HepG2 (cell line): Measurements from ENCODE around the gene LCN2. TPM values are rescaled to one million over a fixed set of nuclear protein-coding genes. Genes with fewer than 3 reads are reported as not detected.

Experiments used
- ATAC-seq: fragments of 200-7000 bp; cut with Tn5 transposase; 3 replicates; pipeline ENCODE4 v1.9.1; 2020; ENCODE audit warnings: mild to moderate bottlenecking, moderate library complexity
- BruUV-seq: library from RNA; stranded (reverse); fragments of 400-500 nt; replicated peaks from 2 replicates; lab custom pipeline; 2021; lab: Mats Ljungman, UMichigan
- CTCF ChIA-PET: fragments of 300-600 bp; formaldehyde crosslinking; extraction: SDS; loops from one replicate; lab custom pipeline; 2021; ENCODE audit warnings: low total read pairs, inconsistent platforms, low intra/inter-chr PET ratio; lab: Yijun Ruan, JAX
- POLR2A ChIA-PET: fragments of 350-600 bp; sonication (Branson Sonifier 250); formaldehyde crosslinking; loops from one replicate; lab custom pipeline; 2020; ENCODE audit warnings: antibody characterized with exemption, inconsistent platforms; lab: Yijun Ruan, JAX
- DNase-seq: peaks from one replicate; pipeline ENCODE4 v3.0.0-alpha.2; 2015; ENCODE audit warnings: low spot score
- FAIRE-seq: peaks from 3 replicates; lab custom pipeline; 2011; peaks lifted over from hg19 to GRCh38; lab: Jason Lieb, UNC
- H2AFZ ChIP-seq: one replicate; pipeline ENCODE4 v1.6.1; 2011; ENCODE audit warnings: low read length, inconsistent platforms
- H3K27ac ChIP-seq: fragments of 300-600 bp; 3 replicates; pipeline ENCODE4 v1.8.0; 2011; ENCODE audit warnings: mixed run types, mild to moderate bottlenecking, mixed read lengths, low read length, inconsistent platforms; ENCODE audit not compliant: insufficient read depth; ENCODE audit errors: extremely low read length
- H3K27me3 ChIP-seq, 2 experiments: fragments of 200-600 bp in 1 of 2; 2 replicates in 1 of 2; 3 replicates in 1 of 2; pipeline versions ENCODE4 v1.6.0 to v1.8.0; 2011; ENCODE audit warnings: low read length in 2 of 2, mild to moderate bottlenecking in 2 of 2, moderate library complexity in 2 of 2, inconsistent platforms in 1 of 2; ENCODE audit not compliant: insufficient read depth in 2 of 2, control insufficient read depth in 1 of 2
- H3K36me3 ChIP-seq, 2 experiments: fragments of 200-600 bp in 1 of 2; replicated peaks in 1 of 2; 2 replicates in 1 of 2; 3 replicates in 1 of 2; pipeline versions ENCODE4 v1.5.1 to v1.8.0; 2011; ENCODE audit warnings: low read length in 2 of 2, inconsistent platforms in 1 of 2; ENCODE audit not compliant: insufficient read depth in 2 of 2, control insufficient read depth in 1 of 2
- H3K4me1 ChIP-seq: 2 replicates; pipeline ENCODE4 v1.5.1; 2012; ENCODE audit warnings: low read length, inconsistent platforms; ENCODE audit not compliant: insufficient read depth
- H3K4me2 ChIP-seq: 2 replicates; pipeline ENCODE4 v1.6.0; 2011; ENCODE audit warnings: low read depth, low read length, inconsistent platforms
- H3K4me3 ChIP-seq, 3 experiments: fragments of 200-600 bp in 1 of 3; sonication (generic), shearing (Covaris generic) in 1 of 3; replicated peaks in 1 of 3; 2 replicates each; pipeline ENCODE4 v1.5.1; 2011 to 2016; ENCODE audit warnings: low read length in 3 of 3, inconsistent platforms in 2 of 3, low read depth in 2 of 3, mild to moderate bottlenecking in 2 of 3, control low read depth in 1 of 3, mixed read lengths in 1 of 3; ENCODE audit not compliant: insufficient read depth in 1 of 3
- H3K79me2 ChIP-seq: one replicate; pipeline ENCODE4 v1.6.1; 2011; ENCODE audit warnings: low read length, inconsistent platforms; ENCODE audit not compliant: insufficient read depth
- H3K9ac ChIP-seq: 2 replicates; pipeline ENCODE4 v1.6.0; 2011; ENCODE audit warnings: mild to moderate bottlenecking, low read depth, low read length, inconsistent platforms; ENCODE audit not compliant: insufficient read depth
- H3K9me3 ChIP-seq: 2 replicates; pipeline ENCODE4 v1.5.1; 2012; ENCODE audit warnings: mild to moderate bottlenecking, low read length
- H4K20me1 ChIP-seq: 2 replicates; pipeline ENCODE4 v1.6.0; 2011; ENCODE audit warnings: inconsistent platforms, mild to moderate bottlenecking, low read length, moderate library complexity; ENCODE audit not compliant: insufficient read depth
- GABPA ChIP-seq, 2 experiments: IDR thresholded peaks; 2 replicates each; pipeline ENCODE4 v1.6.1; 2011 to 2016; ENCODE audit warnings: low read depth in 2 of 2, low read length in 1 of 2, missing biosample characterization in 1 of 2, missing genetic modification characterization in 1 of 2
- KLF13 ChIP-seq: sonication (generic); formaldehyde crosslinking; IDR thresholded peaks from 2 replicates; pipeline ENCODE4 v1.4.0; 2020; ENCODE audit warnings: mild to moderate bottlenecking, missing genetic modification reagents
- TCF7 ChIP-seq: sonication (generic); IDR thresholded peaks from 2 replicates; pipeline ENCODE4 v1.6.1; 2016; ENCODE audit warnings: antibody characterized with exemption, low read depth
- ZFP37 ChIP-seq: sonication (generic); formaldehyde crosslinking; IDR thresholded peaks from 2 replicates; pipeline ENCODE4 v1.4.0; 2020; ENCODE audit warnings: missing genetic modification reagents, borderline replicate concordance
- ZKSCAN1 ChIP-seq: fragments of 150-350 bp; IDR thresholded peaks from 2 replicates; pipeline ENCODE4 v1.6.1; 2014; ENCODE audit warnings: low read length
- ZNF101 ChIP-seq: sonication (generic); formaldehyde crosslinking; IDR thresholded peaks from 2 replicates; pipeline ENCODE4 v1.4.0; 2020; ENCODE audit warnings: mild to moderate bottlenecking, low read depth, missing genetic modification reagents, borderline replicate concordance
- WGBS: methylation state at CpG from one replicate; pipeline ENCODE4 v1.1.6; 2017; ENCODE audit warnings: low lambda C conversion rate; 5-methylcytosine and 5-hydroxymethylcytosine counted together
- in situ Hi-C: cut with HindIII; loops from 2 replicates; pipeline ENCODE4 v1.10.0; 2017; ENCODE audit warnings: low pct_unique_long_range_greater_than_20kb; ENCODE audit not compliant: extremely low pct_ligation_motif_present
- intact Hi-C: fragments of 100-400 bp; cut with micrococcal nuclease; formaldehyde crosslinking; loops from one replicate; pipeline ENCODE4 v1.10.0; 2022; ENCODE audit not compliant: unreplicated experiment
- polyA plus RNA-seq, 8 experiments: library from polyadenylated mRNA; depleted of rRNA in 3 of 8; stranded (reverse) in 7 of 8; unstranded in 1 of 8; fragments of >200 nt; fragmentation: Illumina TruSeq in 4 of 8; extraction: Trizol in 4 of 8; gene quantifications; 2 replicates each; pipeline versions ENCODE4 v1.2.1 to v1.2.3, GENCODE V29; 2011 to 2016; ENCODE audit warnings: low read depth in 4 of 8, missing spikeins in 1 of 8, mixed read lengths in 1 of 8; ENCODE audit not compliant: insufficient read depth in 1 of 8
- total RNA-seq, 5 experiments: library from RNA; depleted of rRNA; stranded (reverse); fragments of >200 nt; fragmentation: Illumina TruSeq; extraction: Trizol; gene quantifications; 2 replicates each; pipeline ENCODE4 v1.2.3, GENCODE V29; 2016; ENCODE audit warnings: low read depth in 1 of 5
- TF ChIP-seq, protein P1 (sequence below), 2 experiments: fragments of 450-650 bp in 1 of 2; sonication (generic) in 1 of 2; formaldehyde crosslinking; IDR thresholded peaks; 2 replicates each; pipeline versions ENCODE4 v1.5.0 to v1.8.0; 2020 to 2022; ENCODE audit warnings: mild to moderate bottlenecking in 1 of 2, missing genetic modification reagents in 1 of 2
- TF ChIP-seq, protein P2 (sequence below): sonication (generic); formaldehyde crosslinking; IDR thresholded peaks from 2 replicates; pipeline ENCODE4 v1.4.0; 2020; ENCODE audit warnings: missing genetic modification reagents, borderline replicate concordance

The LCN2 gene
- total and polyA plus RNA-seq, 2 of the 13 experiments (the other 11 are each of a cell fraction or from before 2014, with no cell fraction given) = 0.38 to 1.4 TPM

DNA sequence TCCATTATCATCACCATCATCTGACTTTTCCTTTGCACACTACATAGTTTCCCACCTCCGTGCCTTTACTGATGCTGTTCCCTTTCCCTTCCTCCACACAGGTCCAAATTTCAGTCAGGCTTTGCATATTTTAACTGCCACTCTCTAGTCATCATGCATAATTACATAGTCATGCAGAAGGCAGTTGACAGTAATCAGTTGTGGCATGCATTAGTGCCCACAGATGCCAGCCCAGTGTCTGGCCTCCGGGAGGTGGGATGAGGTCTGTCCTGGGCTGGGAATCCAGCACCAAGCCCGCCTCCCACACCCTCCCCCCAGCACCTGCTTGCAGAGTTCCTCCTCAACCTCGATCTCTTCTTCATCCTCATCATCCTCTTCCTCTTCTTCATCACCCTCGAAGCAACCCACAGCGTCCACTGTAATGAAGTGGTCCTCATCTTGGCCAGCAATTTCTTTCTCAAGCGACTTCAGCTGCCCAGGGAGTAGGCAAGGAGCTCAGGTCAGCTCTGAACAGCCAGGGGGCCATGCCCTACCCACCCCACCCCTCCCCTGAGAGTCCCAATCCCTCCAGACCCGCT lies 19.6 kb downstream of the LCN2 start:
- H3K4me2 ChIP-seq = no peak overlapping the region
- H3K4me1 ChIP-seq = no peaks in the 10 kb centered on the region
- H3K4me3 ChIP-seq = no peak overlapping the region
- ATAC-seq (no peak), DNase-seq (no peak), FAIRE-seq (no peak)
- ChIA-PET POLR2A (interaction anchor here (2.8 kb wide), 1 partner anchor 9 kb away, joined by 9 read pairs; the partner anchor contains the start of gene BBLN), CTCF (no interaction called here)
- no peaks in the 10 kb centered on the region for H3K9me3 ChIP-seq
- BruUV-seq = TSS peak; percentile 35
- no peaks in the 10 kb centered on the region for H3K27me3 ChIP-seq
- no peak overlapping the region for H2AFZ ChIP-seq
- H3K79me2 ChIP-seq = no peaks in the 10 kb centered on the region
- in situ Hi-C loops (no loop called here), intact Hi-C loops (no loop called here)
- no peak overlapping the region for H3K27ac ChIP-seq
- H3K9ac ChIP-seq = no peak overlapping the region
- no peaks in the 10 kb centered on the region for H4K20me1 ChIP-seq
- peaks cover 17 to 52% of the 10 kb centered on the region in 2 experiments; a peak in 4 of 5 replicates for H3K36me3 ChIP-seq
- 96% methylated on average over 8 of the region's 8 CpGs for WGBS
- no peak for TF ChIP-seq KLF13 (CRISPR knock-in tag)
- TF ChIP-seq ZKSCAN1 = no peak
- TF ChIP-seq GABPA (IDR thresholded peaks at IDR 0.05; ENCODE audit: low read depth, low read length) = no peak
- no peak for TF ChIP-seq GABPA (CRISPR knock-in tag; IDR thresholded peaks at IDR 0.05; ENCODE audit: low read depth)
- TF ChIP-seq ZNF101 (CRISPR knock-in tag) = no peak
- no peak for TF ChIP-seq ZFP37 (CRISPR knock-in tag)
- no peak for TF ChIP-seq TCF7
- TF ChIP-seq, protein P1, sequence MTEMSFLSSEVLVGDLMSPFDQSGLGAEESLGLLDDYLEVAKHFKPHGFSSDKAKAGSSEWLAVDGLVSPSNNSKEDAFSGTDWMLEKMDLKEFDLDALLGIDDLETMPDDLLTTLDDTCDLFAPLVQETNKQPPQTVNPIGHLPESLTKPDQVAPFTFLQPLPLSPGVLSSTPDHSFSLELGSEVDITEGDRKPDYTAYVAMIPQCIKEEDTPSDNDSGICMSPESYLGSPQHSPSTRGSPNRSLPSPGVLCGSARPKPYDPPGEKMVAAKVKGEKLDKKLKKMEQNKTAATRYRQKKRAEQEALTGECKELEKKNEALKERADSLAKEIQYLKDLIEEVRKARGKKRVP (CRISPR knock-in tag; IDR thresholded peaks at IDR 0.05) = no peak

DNA sequence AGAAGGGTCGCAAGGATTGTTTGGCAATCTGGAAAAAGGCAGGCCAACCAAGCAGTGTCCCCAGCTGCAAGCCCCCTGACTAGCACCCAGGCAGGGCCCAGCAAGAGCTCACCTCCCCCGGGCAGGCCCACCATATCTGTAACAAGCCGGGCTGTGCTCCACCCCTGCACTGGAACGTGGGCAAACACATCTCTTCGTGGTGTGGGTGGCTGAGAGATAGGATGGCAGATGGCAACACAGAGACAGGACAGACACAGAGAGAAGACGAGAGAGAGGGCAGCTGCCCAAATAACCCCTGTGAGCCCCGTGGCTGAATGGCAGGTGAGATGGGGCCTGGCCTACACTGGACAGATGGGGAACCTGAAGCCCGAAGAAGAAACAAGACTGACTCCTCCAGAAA lies 20.2 kb downstream of the LCN2 start:
- in situ Hi-C loops = no loop called here
- 100% methylated on average over 4 of the region's 8 CpGs for WGBS

More for the DNA sequence above, 20.2 kb downstream of the LCN2 start:
- BruUV-seq = no TSS peak
- no peak for DNase-seq
- no peaks in the 10 kb centered on the region for H4K20me1 ChIP-seq
- no peak for FAIRE-seq
- no peak overlapping the region for H2AFZ ChIP-seq
- CTCF ChIA-PET = no interaction called here
- TF ChIP-seq, protein P2, sequence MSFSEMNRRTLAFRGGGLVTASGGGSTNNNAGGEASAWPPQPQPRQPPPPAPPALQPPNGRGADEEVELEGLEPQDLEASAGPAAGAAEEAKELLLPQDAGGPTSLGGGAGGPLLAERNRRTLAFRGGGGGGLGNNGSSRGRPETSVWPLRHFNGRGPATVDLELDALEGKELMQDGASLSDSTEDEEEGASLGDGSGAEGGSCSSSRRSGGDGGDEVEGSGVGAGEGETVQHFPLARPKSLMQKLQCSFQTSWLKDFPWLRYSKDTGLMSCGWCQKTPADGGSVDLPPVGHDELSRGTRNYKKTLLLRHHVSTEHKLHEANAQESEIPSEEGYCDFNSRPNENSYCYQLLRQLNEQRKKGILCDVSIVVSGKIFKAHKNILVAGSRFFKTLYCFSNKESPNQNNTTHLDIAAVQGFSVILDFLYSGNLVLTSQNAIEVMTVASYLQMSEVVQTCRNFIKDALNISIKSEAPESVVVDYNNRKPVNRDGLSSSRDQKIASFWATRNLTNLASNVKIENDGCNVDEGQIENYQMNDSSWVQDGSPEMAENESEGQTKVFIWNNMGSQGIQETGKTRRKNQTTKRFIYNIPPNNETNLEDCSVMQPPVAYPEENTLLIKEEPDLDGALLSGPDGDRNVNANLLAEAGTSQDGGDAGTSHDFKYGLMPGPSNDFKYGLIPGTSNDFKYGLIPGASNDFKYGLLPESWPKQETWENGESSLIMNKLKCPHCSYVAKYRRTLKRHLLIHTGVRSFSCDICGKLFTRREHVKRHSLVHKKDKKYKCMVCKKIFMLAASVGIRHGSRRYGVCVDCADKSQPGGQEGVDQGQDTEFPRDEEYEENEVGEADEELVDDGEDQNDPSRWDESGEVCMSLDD (CRISPR knock-in tag) = no peak
- H3K4me1 ChIP-seq = no peaks in the 10 kb centered on the region
- H3K27me3 ChIP-seq = no peaks in the 10 kb centered on the region
- H3K36me3 ChIP-seq = peaks cover 14 to 50% of the 10 kb centered on the region in 2 experiments; a peak in 4 of 5 replicates
- H3K4me3 ChIP-seq = no peak overlapping the region
- H3K79me2 ChIP-seq = no peaks in the 10 kb centered on the region
- intact Hi-C loops = no loop called here
- H3K9ac ChIP-seq = no peak overlapping the region
- no peaks in the 10 kb centered on the region for H3K9me3 ChIP-seq
- no peak overlapping the region for H3K27ac ChIP-seq
- ATAC-seq = no peak
- POLR2A ChIA-PET = interaction anchor here (2.8 kb wide), 1 partner anchor 10 kb away, joined by 9 read pairs; the partner anchor contains the start of gene BBLN
- H3K4me2 ChIP-seq = no peak overlapping the region
